Right forelimb (tissue), 1 donor: ENCODE results near the gene SRMS.

Source experiments
- DNase-seq: peaks from one replicate; pipeline ENCODE4 v3.0.0-alpha.2; 2018

Gene SRMS

DNA sequence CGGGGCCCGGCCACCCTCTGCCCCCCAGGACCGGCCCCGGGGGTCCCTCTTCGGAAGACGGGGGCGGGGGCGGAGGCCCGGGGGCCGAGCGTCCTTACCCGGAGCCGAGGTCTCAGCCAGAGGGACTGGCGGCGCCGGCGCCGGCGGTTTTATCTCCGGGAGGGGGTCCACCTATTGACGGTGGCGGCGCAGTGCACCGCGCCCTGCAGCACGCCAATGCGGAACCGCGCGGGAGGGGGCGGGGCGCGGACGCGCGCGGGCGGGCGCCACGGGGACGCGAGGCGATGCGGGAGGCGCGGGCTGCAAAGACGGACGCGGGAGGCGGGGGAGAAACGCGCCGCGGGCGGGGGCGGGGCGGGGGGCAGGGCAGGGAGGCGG is 48.6 kb downstream of the SRMS start, which contains the start of gene EEF1A2:
Gene EEF1A2, minus strand, starts transcription at position 124 of the 378 bp plus-strand sequence. CDS start 1,320 bp downstream, outside the sequence.
- no peak for DNase-seq

DNA sequence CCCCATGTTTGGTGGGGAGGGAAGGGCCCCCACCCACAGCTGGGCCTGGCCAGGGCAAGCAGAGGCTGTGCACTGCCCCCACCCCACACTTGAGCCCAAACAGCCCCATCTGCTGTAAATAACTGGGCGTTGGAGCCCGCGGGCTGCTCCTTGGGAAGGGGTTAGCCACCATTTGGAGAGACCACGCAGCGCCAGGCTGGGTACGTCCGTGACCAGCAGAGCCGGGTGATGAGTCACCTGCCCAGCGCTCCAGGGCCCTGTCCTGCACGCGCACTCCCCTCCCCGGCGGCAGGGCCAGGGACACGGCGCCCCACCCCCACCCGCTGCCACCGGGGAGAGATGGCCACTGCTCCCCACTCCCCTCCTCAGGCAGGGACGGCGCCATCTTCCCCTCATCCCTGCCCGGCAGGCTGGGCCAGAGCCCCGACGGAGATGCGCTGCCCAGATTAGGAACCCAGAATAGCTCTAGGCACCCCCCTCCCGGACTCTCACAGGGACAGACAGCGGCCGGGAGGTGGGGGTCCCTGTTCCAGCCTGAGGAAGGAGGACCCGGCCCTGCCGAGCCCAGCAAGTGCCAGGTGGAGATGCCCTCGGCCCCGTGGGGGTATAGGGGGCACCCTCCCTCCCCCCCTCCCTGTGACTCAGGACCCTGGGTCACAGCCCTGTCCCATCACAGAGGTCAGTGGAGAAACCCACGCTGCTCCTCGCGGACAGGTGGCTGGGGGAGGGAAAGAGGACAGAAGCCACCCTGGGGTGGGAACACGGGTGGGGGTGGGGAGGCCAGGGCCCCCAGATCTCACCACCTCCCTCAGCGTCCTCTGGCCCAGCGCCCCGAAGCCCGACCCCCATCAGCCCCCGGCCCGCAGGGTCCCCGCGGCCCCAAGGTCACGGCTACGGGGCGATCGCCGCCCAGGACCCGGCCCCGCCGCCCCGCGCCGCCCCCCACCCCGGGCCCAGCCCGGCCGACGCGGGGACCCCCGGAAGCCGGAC is 49.3 kb downstream of the SRMS start:
- DNase-seq, result no peak

DNA sequence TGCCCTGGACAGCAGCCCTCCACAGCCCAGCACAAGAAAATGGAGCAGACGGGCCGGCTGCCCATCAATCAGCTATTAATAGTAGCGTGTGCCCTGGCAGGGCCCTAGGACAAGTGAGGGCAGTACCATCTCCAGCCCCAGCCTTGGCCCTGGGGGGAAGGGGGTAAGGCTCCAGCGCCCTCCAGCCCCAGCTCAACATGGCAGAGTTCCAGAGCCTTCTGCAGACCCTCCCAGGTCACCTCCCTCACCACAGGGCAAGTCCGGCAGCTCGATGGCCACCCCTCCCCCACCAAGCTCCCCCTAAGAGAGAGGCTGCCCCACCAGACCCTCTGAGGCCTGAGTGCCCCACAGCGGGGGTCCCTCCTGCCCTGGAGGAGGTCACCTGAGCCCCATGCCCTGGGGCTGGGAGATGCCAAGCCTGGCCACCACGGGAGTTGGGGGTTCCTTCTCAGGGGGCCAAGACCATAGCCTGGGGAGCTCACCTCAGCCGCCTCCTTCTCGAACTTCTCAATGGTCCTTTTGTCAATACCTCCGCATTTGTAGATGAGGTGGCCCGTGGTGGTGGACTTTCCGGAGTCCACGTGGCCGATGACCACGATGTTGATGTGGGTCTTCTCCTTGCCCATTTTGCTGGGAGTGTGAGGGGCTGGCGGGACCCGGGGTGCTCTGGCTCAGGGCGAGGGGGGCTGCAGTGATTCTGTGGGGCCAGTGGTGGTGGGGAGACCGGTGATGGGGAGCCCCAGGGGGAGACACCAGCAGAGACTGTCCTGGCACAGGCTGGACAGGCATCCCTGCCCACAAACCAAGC is 50.2 kb downstream of the SRMS start:
- no peak for DNase-seq

DNA sequence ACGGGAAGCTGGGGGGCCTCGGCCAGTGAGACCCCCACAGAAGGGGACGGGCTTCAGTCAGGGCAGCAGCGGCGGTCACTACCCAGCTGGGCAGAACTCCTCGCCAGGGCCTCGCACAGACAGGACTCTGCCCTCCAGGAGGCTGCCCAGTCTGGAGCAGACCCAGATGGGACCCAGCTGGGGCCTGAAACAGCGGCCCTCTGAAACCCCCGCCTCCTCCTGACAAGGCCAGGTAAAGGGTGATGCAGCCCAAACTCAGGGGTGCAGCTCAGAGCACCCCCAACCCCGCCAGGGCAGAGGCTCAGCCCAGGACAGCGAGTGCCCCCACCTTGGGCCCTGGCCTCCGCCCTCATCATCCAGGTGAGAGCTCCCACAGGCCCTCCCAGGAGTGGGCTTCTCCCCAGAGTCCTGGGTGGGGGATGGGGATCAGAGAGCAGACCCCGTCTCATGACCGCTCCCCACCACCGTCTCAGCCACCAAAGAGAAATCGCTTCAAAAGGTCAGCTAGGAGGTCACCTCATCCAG is 50.9 kb downstream of the SRMS start:
- DNase-seq, result no peak

DNA sequence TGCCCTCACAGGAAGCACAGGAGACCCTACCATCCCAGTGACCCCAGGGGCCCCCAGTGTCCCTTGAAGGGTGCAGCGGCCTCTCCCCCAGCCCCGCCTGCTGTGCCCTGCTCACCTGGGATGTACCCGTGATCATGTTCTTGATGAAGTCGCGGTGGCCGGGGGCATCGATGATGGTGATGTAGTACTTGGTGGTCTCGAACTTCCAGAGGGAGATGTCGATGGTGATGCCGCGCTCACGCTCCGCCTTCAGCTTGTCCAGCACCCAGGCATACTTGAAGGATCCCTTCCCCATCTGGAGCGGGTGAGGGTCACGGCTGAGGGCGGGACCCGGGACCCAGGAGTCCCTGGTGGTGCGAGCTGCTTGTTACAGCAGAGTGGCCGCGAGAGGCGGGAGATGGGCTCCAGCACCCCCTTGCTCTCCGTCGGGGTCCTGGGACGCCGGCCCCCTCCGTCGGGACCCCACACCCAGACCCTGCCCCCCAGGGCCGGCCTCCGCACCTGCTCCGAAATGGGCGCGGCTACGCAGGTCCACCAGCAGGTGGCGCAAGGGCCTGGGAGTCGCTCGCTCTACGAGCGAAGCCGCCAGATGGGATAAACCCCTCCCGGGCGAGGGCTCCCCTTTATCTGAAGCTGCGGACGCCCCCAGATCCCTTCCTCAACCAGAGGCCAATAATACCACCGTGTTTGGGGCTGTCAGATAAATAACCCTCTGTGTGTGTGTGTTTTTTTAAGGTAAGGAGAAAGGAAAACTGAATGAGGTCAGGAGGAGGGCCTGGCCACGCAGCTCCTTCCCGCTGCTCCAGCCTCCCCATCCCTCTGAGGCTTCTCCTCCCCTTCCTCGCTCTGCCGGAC is 51.6 kb downstream of the SRMS start:
- peak; percentile 74 for DNase-seq

DNA sequence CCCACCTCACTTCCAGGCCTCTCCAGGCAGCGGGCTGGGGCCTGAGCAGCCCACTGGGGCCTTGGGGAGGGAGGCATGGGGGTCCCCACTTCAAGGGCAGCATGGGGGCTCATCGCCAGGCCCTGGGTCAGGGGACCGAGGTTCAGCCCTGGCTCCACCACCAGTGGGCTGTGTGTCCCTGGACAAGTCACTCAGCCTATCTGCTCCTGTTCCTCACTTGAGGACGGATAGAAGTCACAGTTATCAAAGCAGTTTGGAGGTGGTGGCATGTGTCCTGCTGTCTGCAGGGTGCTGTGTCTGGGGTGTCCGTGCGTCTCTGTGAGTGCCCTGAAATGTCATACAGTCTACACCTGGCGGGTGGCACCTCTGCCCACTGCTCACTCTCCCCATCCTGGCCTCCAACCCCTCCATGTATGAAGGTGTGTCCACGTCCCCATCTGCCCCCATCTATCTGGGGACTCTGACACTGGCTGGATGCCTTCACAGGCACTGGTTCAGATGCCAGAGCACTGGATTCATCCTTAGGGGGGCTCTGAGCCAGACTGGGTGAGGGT is 52.3 kb downstream of the SRMS start:
- DNase-seq, result no peak

DNA sequence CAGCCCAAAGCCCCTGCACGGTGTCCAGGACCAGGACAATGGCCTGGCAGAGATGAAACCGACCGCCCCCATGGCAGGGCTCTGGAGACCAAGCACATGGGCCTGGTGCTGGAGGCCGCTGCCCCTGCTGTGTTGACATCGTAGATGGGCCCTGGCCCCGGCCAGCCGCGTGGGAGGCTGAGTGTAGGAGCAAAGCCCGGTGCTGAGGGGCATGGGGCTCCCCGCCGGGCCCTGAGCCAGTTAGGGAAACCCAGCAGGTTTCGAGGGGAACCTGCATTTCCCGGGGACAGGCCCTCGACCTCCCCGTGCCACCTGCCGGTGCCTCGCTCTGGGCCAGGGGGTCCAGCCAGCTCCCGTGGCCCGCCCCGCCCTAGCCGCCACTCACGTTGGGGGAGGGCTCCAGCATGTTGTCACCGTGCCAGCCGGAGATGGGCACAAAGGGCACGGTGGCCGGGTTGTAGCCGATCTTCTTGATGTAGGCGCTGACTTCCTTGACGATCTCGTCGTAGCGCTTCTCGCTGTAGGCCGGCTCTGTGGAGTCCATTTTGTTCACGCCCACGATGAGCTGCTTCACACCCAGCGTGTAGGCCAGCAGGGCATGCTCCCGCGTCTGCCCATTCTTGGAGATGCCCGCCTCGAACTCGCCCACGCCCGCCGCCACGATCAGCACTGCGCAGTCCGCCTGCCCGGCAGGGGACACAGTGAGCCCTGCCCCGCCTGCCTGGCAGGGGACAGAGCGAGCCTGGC is 53.0 kb downstream of the SRMS start:
- no peak for DNase-seq

DNA sequence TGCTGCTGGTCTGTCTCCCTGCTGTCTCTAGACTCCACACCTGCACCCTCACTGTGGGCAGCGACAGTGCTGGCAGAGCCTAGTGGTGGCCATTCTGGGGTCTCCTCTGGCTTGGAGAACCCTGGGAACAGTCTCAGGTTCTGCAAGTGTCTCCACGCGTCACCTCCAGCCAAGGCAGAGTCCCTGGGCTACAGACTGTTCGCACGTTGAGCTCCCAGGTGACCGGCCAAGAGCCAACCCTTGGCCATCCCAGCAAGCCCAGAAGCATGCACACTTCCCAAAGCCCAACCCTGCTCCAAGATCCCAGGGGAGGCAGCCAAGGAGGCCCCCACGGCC is 53.5 kb downstream of the SRMS start:
- no peak for DNase-seq

DNA sequence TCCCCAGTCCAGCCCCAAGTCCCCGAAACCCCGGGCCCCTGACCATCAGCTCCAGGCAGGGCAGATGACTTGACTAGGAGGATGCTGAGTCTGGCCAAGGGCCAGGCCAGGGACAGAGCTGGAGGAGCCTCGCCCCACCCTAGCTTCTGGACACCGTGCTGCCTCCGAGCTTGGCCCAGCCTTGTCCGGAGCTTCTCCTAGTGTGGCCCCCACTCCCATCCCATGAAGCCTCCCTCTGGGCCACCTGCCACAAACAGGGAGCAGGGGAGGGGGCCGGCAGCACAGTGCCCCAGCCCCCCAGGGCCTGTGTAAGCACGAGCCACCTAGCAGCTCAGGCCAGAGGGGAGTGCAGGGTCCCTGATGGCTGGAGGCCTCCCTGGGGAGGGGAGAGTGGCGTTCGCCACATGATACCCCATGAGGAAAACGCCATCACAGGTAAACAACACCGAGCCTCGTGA is 54.0 kb downstream of the SRMS start:
- DNase-seq, result no peak

DNA sequence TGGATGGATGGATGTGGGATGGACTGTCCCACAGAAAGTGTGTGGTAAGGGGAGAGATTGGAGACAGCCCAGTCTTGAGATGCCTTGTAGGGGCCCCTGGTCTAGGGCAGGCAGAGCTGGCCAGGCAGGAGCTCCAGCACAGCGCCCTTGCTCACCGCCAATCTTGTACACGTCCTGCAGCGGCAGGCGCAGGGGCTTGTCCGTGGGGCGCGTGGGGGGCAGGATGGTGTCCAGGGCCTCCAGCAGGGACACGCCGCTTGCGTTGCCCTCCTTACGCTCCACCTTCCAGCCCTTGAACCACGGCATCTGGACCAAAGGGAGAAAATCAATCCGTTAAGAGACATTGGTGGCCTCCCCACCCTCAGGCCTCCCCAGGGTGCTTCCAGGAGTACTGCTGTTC is 54.6 kb downstream of the SRMS start:
- DNase-seq, result no peak

DNA sequence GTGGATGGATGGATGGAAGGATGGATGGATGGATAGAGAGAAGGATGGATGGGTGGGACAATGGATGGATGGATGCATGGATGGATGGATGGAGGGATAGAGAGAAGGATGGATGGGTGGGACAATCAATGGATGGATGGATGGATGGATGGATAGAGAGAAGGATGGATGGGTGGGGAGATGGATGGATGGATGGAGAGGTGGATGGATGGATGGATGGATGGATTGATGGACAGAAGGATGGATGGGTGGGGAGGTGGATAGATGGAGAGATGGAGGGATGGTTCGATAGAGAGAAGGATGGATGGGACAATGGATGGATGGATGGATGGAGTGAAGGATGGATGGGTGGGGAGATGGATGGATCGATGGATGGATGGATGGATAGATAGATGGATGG is 55.0 kb downstream of the SRMS start:
- no peak for DNase-seq

DNA sequence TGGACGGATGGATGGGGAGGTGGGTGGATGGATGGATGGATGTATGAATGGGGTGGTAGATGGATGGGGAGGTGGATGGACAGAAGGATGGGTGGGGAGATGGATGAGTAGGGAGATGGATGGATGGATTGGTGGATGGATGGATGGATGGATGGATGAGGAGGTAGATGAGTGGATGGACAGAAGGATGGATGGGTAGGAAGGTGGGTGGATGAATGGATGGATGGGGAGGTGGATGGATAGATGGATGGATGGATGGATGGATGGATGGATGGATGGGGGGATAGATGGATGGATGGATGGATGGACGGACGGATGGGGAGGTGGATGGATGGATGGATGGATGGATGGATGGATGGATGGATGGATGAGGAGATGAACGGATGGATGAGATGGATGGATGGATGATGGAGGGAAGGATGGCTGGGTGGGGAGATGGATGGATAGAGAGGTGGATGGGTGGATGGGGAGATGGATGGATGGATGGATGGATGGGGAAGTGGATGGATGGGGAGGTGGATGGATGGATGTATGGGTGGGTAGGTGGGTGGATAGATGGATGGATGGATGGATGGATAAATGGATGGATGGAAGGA is 55.8 kb downstream of the SRMS start:
- no peak for DNase-seq

DNA sequence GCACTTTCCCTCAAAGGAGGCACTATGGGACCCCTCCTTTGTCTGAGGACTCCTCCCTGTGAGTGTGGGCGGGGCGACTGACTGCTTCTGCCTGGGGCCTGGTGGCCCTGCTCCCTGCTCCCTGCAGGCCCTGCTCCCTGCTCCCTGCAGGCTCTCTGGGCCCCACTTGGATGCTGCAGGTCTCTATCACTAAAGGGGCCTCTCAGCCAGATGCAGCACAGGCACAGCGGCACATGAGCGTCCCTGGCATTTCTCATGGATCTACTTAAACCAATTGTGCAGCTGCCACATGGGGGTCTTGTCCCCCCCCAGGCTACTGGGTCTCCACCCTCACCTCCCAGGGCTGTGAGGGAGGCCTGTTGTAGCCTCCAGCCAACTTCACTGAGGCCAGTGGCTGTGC is 56.5 kb downstream of the SRMS start:
- DNase-seq, result no peak
